Mucosa of descending colon (tissue), 3 donors: ENCODE data around the gene NEK6. TPM values are rescaled to one million over a fixed set of nuclear protein-coding genes. Genes with fewer than 3 reads are reported as not detected.

Experiments
- ATAC-seq: fragments of 200-7000 bp; cut with Tn5 transposase; one replicate; pipeline ENCODE4 v1.9.1; 2020; ENCODE audit warnings: mild to moderate bottlenecking, moderate library complexity
- DNase-seq, 3 donors: peaks; one replicate each; pipeline ENCODE4 v3.0.0-alpha.2; 2020
- H3K36me3 ChIP-seq: fragments of 200-600 bp; one replicate; pipeline ENCODE4 v1.8.0; 2021; ENCODE audit warnings: low read depth, mild to moderate bottlenecking
- H3K4me1 ChIP-seq: fragments of 200-600 bp; one replicate; pipeline ENCODE4 v1.8.0; 2021; ENCODE audit warnings: low read depth, mild to moderate bottlenecking
- H3K4me3 ChIP-seq: fragments of 200-600 bp; one replicate; pipeline ENCODE4 v1.8.0; 2021; ENCODE audit warnings: mild to moderate bottlenecking
- H3K9me3 ChIP-seq: fragments of 200-600 bp; one replicate; pipeline ENCODE4 v1.8.0; 2021; ENCODE audit warnings: mild to moderate bottlenecking
- CTCF ChIP-seq: fragments of 200-600 bp; IDR thresholded peaks from one replicate; pipeline ENCODE4 v1.8.0; 2022; ENCODE audit warnings: antibody characterized with exemption, mild to moderate bottlenecking
- intact Hi-C, 2 donors: fragments of 100-400 bp; cut with DNase I in 1 of 2; cut with micrococcal nuclease in 1 of 2; formaldehyde crosslinking; loops; one replicate each; pipeline versions ENCODE4 v1.11.0 to v1.11.1; 2022; cut with DNase I, micrococcal nuclease
- total RNA-seq, 3 donors: library from RNA; stranded (reverse); fragmentation: NEBNext Ultra II Directional in 2 of 3; extraction: Animal tissue kit (Norgen Biotek cat#: 25700) in 2 of 3; gene quantifications; one replicate each; pipeline versions ENCODE4 v1.2.1 to v1.2.4, GENCODE V29; 2021 to 2023
- donor health status: DM: no; HTN: no; CAD: no; lungs with moderate emphysema.
- donor health status: DM: no; HTN: no; CAD: no.
- donor health status: DM: no; HTN: yes; CAD: no.

The NEK6 gene
- total RNA-seq, 3 donors from 2014 or later, result 41.1 to 65.0 (median 51.8) TPM

GRCh38 chr9:124350494-124351263 lies 92.9 kb downstream of the NEK6 start:
- no peaks in the 10 kb centered on the region for H3K9me3 ChIP-seq
- no peak for ATAC-seq

GRCh38 chr9:124351672-124352468 lies 94.1 kb downstream of the NEK6 start:
- no peaks in the 10 kb centered on the region for H3K4me1 ChIP-seq
- no peak overlapping the region for H3K4me3 ChIP-seq
- no peaks in the 10 kb centered on the region for H3K9me3 ChIP-seq
- DNase-seq (no peak), ATAC-seq (no peak)
- peaks cover 5% of the 10 kb centered on the region for H3K36me3 ChIP-seq
- intact Hi-C loops, result no loop called here
- no peak for TF ChIP-seq CTCF

More at GRCh38 chr9:124350494-124351263, 92.9 kb downstream of the NEK6 start:
- peaks cover 5% of the 10 kb centered on the region for H3K36me3 ChIP-seq
- H3K4me3 ChIP-seq, result no peak overlapping the region
- DNase-seq, result no peak
- intact Hi-C loops, result no loop called here
- no peaks in the 10 kb centered on the region for H3K4me1 ChIP-seq
- TF ChIP-seq CTCF, result no peak

GRCh38 chr9:124352616-124353015 lies 94.9 kb downstream of the NEK6 start:
- peaks cover 5% of the 10 kb centered on the region for H3K36me3 ChIP-seq
- DNase-seq, result no peak

GRCh38 chr9:124353166-124353768 lies 95.5 kb downstream of the NEK6 start:
- no peak for TF ChIP-seq CTCF
- intact Hi-C loops, result no loop called here
- no peak for DNase-seq
- Histone ChIP-seq H3K4me3 (no peak overlapping the region), H3K36me3 (peaks cover 5% of the 10 kb centered on the region), H3K4me1 (no peaks in the 10 kb centered on the region), H3K9me3 (no peaks in the 10 kb centered on the region)
- no peak for ATAC-seq

More at GRCh38 chr9:124352616-124353015, 94.9 kb downstream of the NEK6 start:
- H3K4me3 ChIP-seq, result no peak overlapping the region
- H3K9me3 ChIP-seq, result no peaks in the 10 kb centered on the region
- no peak for ATAC-seq
- intact Hi-C loops, result no loop called here
- no peak for TF ChIP-seq CTCF
- H3K4me1 ChIP-seq, result no peaks in the 10 kb centered on the region

- no peak for ATAC-seq
- no peak for TF ChIP-seq CTCF
- intact Hi-C loops, result no loop called here
- Histone ChIP-seq H3K9me3 (no peaks in the 10 kb centered on the region), H3K36me3 (peaks cover 5% of the 10 kb centered on the region), H3K4me3 (no peak overlapping the region), H3K4me1 (no peaks in the 10 kb centered on the region)
- no peak for DNase-seq
These were observed 96.1 kb downstream of the NEK6 start for GRCh38 chr9:124353811-124354274.
